CD8-positive, alpha-beta memory T cell (primary cell): Measurements from ENCODE around the gene SRRM4. TPM values are rescaled to one million over a fixed set of nuclear protein-coding genes. Genes with fewer than 3 reads are reported as not detected.

ENCODE experiments used
- CTCF ChIA-PET: fragments of 350-600 bp; sonication (Branson Sonifier 250); formaldehyde crosslinking; loops from one replicate; lab custom pipeline; 2021; ENCODE audit warnings: antibody characterized with exemption; lab: Charles Lee
- POLR2A ChIA-PET: fragments of 350-600 bp; sonication (Branson Sonifier 250); formaldehyde crosslinking; loops from one replicate; lab custom pipeline; 2021; ENCODE audit warnings: antibody characterized with exemption; lab: Charles Lee
- DNase-seq, 5 donors: peaks; one replicate each; pipeline versions ENCODE4 v3.0.0 to v3.0.0-alpha.2; 2020 to 2022; ENCODE audit warnings: mixed read lengths in 1 of 5
- H3K27ac ChIP-seq: one replicate; pipeline ENCODE4 v1.7.0; 2013; ENCODE audit warnings: low read depth, mild to moderate bottlenecking, low read length, moderate library complexity
- H3K27me3 ChIP-seq: 2 replicates; pipeline ENCODE4 v1.7.0; 2013; ENCODE audit warnings: low read length, mild to moderate bottlenecking; ENCODE audit not compliant: insufficient read depth, poor library complexity, severe bottlenecking
- H3K36me3 ChIP-seq: 2 replicates; pipeline ENCODE4 v1.7.0; 2013; ENCODE audit warnings: mild to moderate bottlenecking, low read length, moderate library complexity; ENCODE audit not compliant: insufficient read depth
- H3K4me1 ChIP-seq: 2 replicates; pipeline ENCODE4 v1.7.0; 2013; ENCODE audit warnings: mild to moderate bottlenecking, low read length, moderate library complexity; ENCODE audit not compliant: insufficient read depth
- H3K4me3 ChIP-seq: 2 replicates; pipeline ENCODE4 v1.7.0; 2013; ENCODE audit warnings: mild to moderate bottlenecking, low read length
- H3K9me3 ChIP-seq: 2 replicates; pipeline ENCODE4 v1.7.0; 2013; ENCODE audit warnings: mild to moderate bottlenecking, low read length
- H3K27ac Mint-ChIP-seq, 8 donors: one replicate each; pipeline ENCODE4 v1.8.0; 2020 to 2021; ENCODE audit warnings: mixed read lengths in 8 of 8, mild to moderate bottlenecking in 6 of 8, inconsistent platforms in 3 of 8, moderate library complexity in 3 of 8
- H3K27me3 Mint-ChIP-seq, 2 donors: one replicate each; pipeline ENCODE4 v1.8.0; 2020 to 2021; ENCODE audit warnings: mixed read lengths in 2 of 2, mild to moderate bottlenecking in 1 of 2, moderate library complexity in 1 of 2
- H3K36me3 Mint-ChIP-seq, 3 donors: one replicate each; pipeline ENCODE4 v1.8.0; 2020 to 2021; ENCODE audit warnings: mixed read lengths in 3 of 3, inconsistent platforms in 1 of 3, mild to moderate bottlenecking in 1 of 3
- H3K4me1 Mint-ChIP-seq, 3 donors: one replicate each; pipeline ENCODE4 v1.8.0; 2020 to 2021; ENCODE audit warnings: mixed read lengths in 3 of 3, inconsistent platforms in 1 of 3, mild to moderate bottlenecking in 1 of 3
- H3K4me3 Mint-ChIP-seq, 7 donors: one replicate each; pipeline ENCODE4 v1.8.0; 2020 to 2021; ENCODE audit warnings: mixed read lengths in 7 of 7, mild to moderate bottlenecking in 6 of 7, moderate library complexity in 4 of 7, inconsistent platforms in 2 of 7
- H3K9me3 Mint-ChIP-seq, 5 donors: one replicate each; pipeline ENCODE4 v1.8.0; 2020 to 2022; ENCODE audit warnings: mixed read lengths in 5 of 5, mild to moderate bottlenecking in 3 of 5, moderate library complexity in 2 of 5, inconsistent platforms in 1 of 5
- polyA plus RNA-seq: library from polyadenylated mRNA; unstranded; fragments of 300-500 nt; fragmentation: Illumina TruSeq; gene quantifications from one replicate; pipeline ENCODE4 v1.2.3, GENCODE V29; 2021
- total RNA-seq, 2 experiments: library from RNA; stranded (reverse); gene quantifications; one replicate each; pipeline ENCODE4 v1.2.3, GENCODE V29; 2021

Gene SRRM4
- total and polyA plus RNA-seq, 3 experiments from 2014 or later = not detected

DNA sequence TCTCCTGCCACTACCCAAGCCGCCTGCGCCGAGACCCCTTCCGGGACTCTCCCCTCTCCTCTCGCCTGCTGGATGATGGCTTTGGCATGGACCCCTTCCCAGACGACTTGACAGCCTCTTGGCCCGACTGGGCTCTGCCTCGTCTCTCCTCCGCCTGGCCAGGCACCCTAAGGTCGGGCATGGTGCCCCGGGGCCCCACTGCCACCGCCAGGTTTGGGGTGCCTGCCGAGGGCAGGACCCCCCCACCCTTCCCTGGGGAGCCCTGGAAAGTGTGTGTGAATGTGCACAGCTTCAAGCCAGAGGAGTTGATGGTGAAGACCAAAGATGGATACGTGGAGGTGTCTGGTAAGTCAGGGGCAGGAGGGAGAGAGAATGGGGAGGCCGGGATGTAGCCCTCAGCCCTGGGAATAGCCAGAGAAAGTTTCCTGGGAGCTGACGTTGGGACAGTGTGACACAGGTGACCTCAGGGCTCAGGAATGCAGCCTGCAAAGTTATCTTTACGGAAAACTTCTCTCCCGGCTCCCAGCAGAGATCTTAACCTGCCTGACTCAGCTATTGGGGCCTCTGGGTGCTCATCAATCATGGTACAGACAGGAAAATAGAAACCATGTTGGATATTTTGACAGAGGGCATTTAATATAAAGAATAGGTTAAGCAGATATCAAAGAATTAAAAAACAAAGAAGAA is 198.1 kb downstream of the SRRM4 start:
- no peaks in the 10 kb centered on the region for H3K36me3 ChIP-seq
- DNase-seq = no peak
- H3K9me3 ChIP-seq = no peaks in the 10 kb centered on the region
- Mint-ChIP-seq H3K27me3 (peaks cover 10 to 15% of the 10 kb centered on the region in 2 donors), H3K27ac (no peak overlapping the region), H3K4me1 (no peaks in the 10 kb centered on the region), H3K9me3 (peaks cover 0 to 3% (median 0%) of the 10 kb centered on the region in 5 donors), H3K36me3 (no peaks in the 10 kb centered on the region), H3K4me3 (no peak overlapping the region)
- H3K4me1 ChIP-seq = no peaks in the 10 kb centered on the region
- ChIA-PET CTCF (no interaction called here), POLR2A (no interaction called here)
- H3K27me3 ChIP-seq = no peaks in the 10 kb centered on the region
- no peak overlapping the region for H3K27ac ChIP-seq
- H3K4me3 ChIP-seq = no peak overlapping the region

GRCh38 chr12:119180380-119181040 is 199.2 kb downstream of the SRRM4 start:
- Mint-ChIP-seq H3K27ac (no peak overlapping the region), H3K4me1 (no peaks in the 10 kb centered on the region), H3K27me3 (peaks cover 10 to 15% of the 10 kb centered on the region in 2 donors), H3K36me3 (no peaks in the 10 kb centered on the region), H3K9me3 (peaks cover 0 to 3% (median 0%) of the 10 kb centered on the region in 5 donors), H3K4me3 (no peak overlapping the region)
- no peaks in the 10 kb centered on the region for H3K27me3 ChIP-seq
- POLR2A ChIA-PET = no interaction called here
- no peaks in the 10 kb centered on the region for H3K9me3 ChIP-seq
- H3K4me1 ChIP-seq = no peaks in the 10 kb centered on the region
- no peak overlapping the region for H3K4me3 ChIP-seq
- H3K36me3 ChIP-seq = no peaks in the 10 kb centered on the region
- DNase-seq = no peak
- no peak overlapping the region for H3K27ac ChIP-seq
- CTCF ChIA-PET = no interaction called here

DNA sequence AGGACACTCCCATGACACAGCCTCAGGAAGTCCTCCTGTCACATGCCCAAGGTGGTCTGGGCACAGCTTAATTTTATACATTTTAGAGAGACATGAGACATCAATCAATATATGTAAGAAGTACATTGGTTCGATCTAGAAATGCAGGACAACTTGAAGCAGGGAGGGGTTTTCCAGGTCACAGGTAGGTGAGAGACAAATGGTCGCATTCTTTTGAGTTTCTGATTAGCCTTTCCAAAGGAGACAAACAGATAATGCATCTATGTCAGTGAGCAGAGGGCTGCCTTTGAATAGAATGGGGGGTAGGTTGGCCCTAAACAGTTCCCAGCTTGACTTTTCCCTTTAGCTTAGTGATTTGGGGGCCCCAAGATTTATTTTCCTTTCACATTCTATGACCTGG is 199.9 kb downstream of the SRRM4 start:
- ChIA-PET POLR2A (no interaction called here), CTCF (no interaction called here)
- H3K9me3 Mint-ChIP-seq = peaks cover 0 to 3% (median 0%) of the 10 kb centered on the region in 5 donors
- Histone ChIP-seq H3K27me3 (no peaks in the 10 kb centered on the region), H3K9me3 (no peaks in the 10 kb centered on the region), H3K36me3 (no peaks in the 10 kb centered on the region), H3K4me3 (no peak overlapping the region), H3K4me1 (no peaks in the 10 kb centered on the region), H3K27ac (no peak overlapping the region)
- peaks cover 10 to 14% of the 10 kb centered on the region in 2 donors for H3K27me3 Mint-ChIP-seq
- no peak for DNase-seq
- H3K27ac Mint-ChIP-seq = no peak overlapping the region
- no peaks in the 10 kb centered on the region for H3K4me1 Mint-ChIP-seq
- H3K36me3 Mint-ChIP-seq = no peaks in the 10 kb centered on the region
- no peak overlapping the region for H3K4me3 Mint-ChIP-seq

- Mint-ChIP-seq H3K9me3 (peaks cover 0 to 3% (median 0%) of the 10 kb centered on the region in 5 donors), H3K4me3 (no peak overlapping the region), H3K36me3 (no peaks in the 10 kb centered on the region), H3K27me3 (peaks cover 7 to 16% of the 10 kb centered on the region in 2 donors), H3K4me1 (no peaks in the 10 kb centered on the region), H3K27ac (no peak overlapping the region)
- Histone ChIP-seq H3K36me3 (no peaks in the 10 kb centered on the region), H3K27me3 (no peaks in the 10 kb centered on the region), H3K27ac (no peak overlapping the region), H3K9me3 (no peaks in the 10 kb centered on the region), H3K4me1 (no peaks in the 10 kb centered on the region), H3K4me3 (no peak overlapping the region)
- ChIA-PET POLR2A (no interaction called here), CTCF (no interaction called here)
- DNase-seq = no peak
These were observed 200.6 kb downstream of the SRRM4 start for GRCh38 chr12:119181944-119182343.

- no peaks in the 10 kb centered on the region for H3K4me1 ChIP-seq
- Mint-ChIP-seq H3K4me3 (no peak overlapping the region), H3K4me1 (no peaks in the 10 kb centered on the region), H3K9me3 (peaks cover 0 to 3% (median 0%) of the 10 kb centered on the region in 5 donors), H3K27ac (no peak overlapping the region), H3K27me3 (peaks cover 4 to 15% of the 10 kb centered on the region in 2 donors), H3K36me3 (no peaks in the 10 kb centered on the region)
- H3K27me3 ChIP-seq = no peaks in the 10 kb centered on the region
- ChIA-PET CTCF (no interaction called here), POLR2A (no interaction called here)
- H3K9me3 ChIP-seq = no peaks in the 10 kb centered on the region
- H3K36me3 ChIP-seq = no peaks in the 10 kb centered on the region
- no peak overlapping the region for H3K4me3 ChIP-seq
- no peak for DNase-seq
- H3K27ac ChIP-seq = no peak overlapping the region
These were observed 201.6 kb downstream of the SRRM4 start for GRCh38 chr12:119182701-119183493.

GRCh38 chr12:119183942-119184695 is 202.8 kb downstream of the SRRM4 start:
- Mint-ChIP-seq H3K4me1 (no peaks in the 10 kb centered on the region), H3K4me3 (no peak overlapping the region), H3K36me3 (no peaks in the 10 kb centered on the region), H3K9me3 (peaks cover 0 to 3% (median 0%) of the 10 kb centered on the region in 5 donors), H3K27me3 (peaks cover 0 to 13% of the 10 kb centered on the region in 2 donors), H3K27ac (no peak overlapping the region)
- no peaks in the 10 kb centered on the region for H3K27me3 ChIP-seq
- no peak overlapping the region for H3K4me3 ChIP-seq
- H3K9me3 ChIP-seq = no peaks in the 10 kb centered on the region
- POLR2A ChIA-PET = no interaction called here
- CTCF ChIA-PET = no interaction called here
- H3K36me3 ChIP-seq = no peaks in the 10 kb centered on the region
- no peak overlapping the region for H3K27ac ChIP-seq
- no peaks in the 10 kb centered on the region for H3K4me1 ChIP-seq
- DNase-seq = no peak

DNA sequence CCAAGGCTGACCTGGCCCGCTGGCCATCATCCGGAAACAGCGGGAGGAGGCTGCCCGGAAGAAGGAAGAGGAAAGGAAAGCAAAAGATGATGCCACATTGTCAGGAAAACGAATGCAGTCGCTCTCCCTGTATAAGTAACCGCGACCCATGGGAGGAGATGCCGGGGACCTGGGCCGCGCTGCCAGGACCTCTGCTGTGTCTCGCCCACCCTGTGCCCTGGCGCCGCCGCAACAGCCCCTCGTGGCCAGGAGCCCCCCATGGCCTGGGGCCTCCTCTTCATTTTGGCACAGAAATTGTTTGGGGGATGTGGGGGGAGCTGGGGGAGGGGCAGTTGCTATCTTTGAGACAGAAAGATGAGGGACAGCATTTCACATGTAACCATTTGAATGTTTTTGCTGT is 213.9 kb downstream of the SRRM4 start:
- CTCF ChIA-PET = no interaction called here
- no peak for DNase-seq

More for the DNA sequence above, 213.9 kb downstream of the SRRM4 start:
- Histone ChIP-seq H3K9me3 (no peaks in the 10 kb centered on the region), H3K4me1 (no peaks in the 10 kb centered on the region), H3K27me3 (no peaks in the 10 kb centered on the region), H3K4me3 (no peak overlapping the region), H3K27ac (no peak overlapping the region), H3K36me3 (no peaks in the 10 kb centered on the region)
- Mint-ChIP-seq H3K4me3 (no peak overlapping the region), H3K9me3 (peaks cover 0 to 2% (median 0%) of the 10 kb centered on the region in 5 donors), H3K36me3 (no peaks in the 10 kb centered on the region), H3K27ac (no peak overlapping the region), H3K27me3 (no peaks in the 10 kb centered on the region), H3K4me1 (no peaks in the 10 kb centered on the region)
- POLR2A ChIA-PET = no interaction called here
